Measurements from ENCODE around the gene TCTN2. TPM values are rescaled to one million over a fixed set of nuclear protein-coding genes. Genes with fewer than 3 reads are reported as not detected.

The TCTN2 gene
- total and polyA plus RNA-seq, 2 experiments from 2014 or later, result 2.7 to 6.0 TPM

GRCh38 chr12:123667771-123668170 is 3.1 kb upstream of the TCTN2 start (continued):
- no peak for TF ChIP-seq NANOG (IDR thresholded peaks at IDR 0.05; ENCODE audit: borderline replicate concordance)
- TF ChIP-seq, protein P1, sequence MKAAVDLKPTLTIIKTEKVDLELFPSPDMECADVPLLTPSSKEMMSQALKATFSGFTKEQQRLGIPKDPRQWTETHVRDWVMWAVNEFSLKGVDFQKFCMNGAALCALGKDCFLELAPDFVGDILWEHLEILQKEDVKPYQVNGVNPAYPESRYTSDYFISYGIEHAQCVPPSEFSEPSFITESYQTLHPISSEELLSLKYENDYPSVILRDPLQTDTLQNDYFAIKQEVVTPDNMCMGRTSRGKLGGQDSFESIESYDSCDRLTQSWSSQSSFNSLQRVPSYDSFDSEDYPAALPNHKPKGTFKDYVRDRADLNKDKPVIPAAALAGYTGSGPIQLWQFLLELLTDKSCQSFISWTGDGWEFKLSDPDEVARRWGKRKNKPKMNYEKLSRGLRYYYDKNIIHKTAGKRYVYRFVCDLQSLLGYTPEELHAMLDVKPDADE (IDR thresholded peaks at IDR 0.05), result no peak
- TF ChIP-seq JUNB (IDR thresholded peaks at IDR 0.05; ENCODE audit: unreplicated experiment), result no peak
- TF ChIP-seq POLR2AphosphoS5 (IDR thresholded peaks at IDR 0.05; ENCODE audit: low read depth), result no peak
- no peak for TF ChIP-seq REST (IDR thresholded peaks at IDR 0.05; ENCODE audit: unreplicated experiment)
- TF ChIP-seq ZNF331 (CRISPR knock-in tag; IDR thresholded peaks at IDR 0.05; ENCODE audit: low read depth), result no peak
- no peak for TF ChIP-seq EZH2phosphoT487 (IDR thresholded peaks at IDR 0.05; ENCODE audit: unreplicated experiment)
- TF ChIP-seq, protein P2, sequence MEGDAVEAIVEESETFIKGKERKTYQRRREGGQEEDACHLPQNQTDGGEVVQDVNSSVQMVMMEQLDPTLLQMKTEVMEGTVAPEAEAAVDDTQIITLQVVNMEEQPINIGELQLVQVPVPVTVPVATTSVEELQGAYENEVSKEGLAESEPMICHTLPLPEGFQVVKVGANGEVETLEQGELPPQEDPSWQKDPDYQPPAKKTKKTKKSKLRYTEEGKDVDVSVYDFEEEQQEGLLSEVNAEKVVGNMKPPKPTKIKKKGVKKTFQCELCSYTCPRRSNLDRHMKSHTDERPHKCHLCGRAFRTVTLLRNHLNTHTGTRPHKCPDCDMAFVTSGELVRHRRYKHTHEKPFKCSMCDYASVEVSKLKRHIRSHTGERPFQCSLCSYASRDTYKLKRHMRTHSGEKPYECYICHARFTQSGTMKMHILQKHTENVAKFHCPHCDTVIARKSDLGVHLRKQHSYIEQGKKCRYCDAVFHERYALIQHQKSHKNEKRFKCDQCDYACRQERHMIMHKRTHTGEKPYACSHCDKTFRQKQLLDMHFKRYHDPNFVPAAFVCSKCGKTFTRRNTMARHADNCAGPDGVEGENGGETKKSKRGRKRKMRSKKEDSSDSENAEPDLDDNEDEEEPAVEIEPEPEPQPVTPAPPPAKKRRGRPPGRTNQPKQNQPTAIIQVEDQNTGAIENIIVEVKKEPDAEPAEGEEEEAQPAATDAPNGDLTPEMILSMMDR (conservative IDR thresholded peaks at IDR 0.05; ENCODE audit: low read depth in 2 of 2), result no peak
- no peak for TF ChIP-seq STAT1 (IDR thresholded peaks at IDR 0.05; ENCODE audit: unreplicated experiment)

DNA sequence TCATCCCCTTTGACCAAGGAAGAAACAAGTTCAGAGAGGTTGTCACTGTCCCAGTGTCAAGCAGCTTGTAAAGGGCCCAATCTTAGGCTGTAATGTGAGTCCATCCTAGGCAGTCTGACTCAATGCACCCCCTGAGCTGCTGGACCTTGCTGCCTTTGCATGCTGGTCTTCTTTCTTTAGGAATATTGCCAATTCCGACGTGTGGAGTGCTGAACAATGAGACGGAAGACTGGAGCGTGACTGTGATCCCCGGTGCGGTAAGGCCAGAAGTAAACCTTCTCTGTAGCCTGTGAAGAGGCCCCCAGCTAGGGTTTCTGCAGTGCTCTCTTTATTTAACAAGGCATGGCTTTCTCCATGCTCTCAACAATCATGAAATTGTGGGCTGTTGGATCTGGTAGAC is 963 bp downstream of the TCTN2 start:
- Mint-ChIP-seq H3K4me1 (no peaks in the 10 kb centered on the region), H3K9me3 (no peaks in the 10 kb centered on the region), H3K4me3 (peak overlapping the region; percentile 90), H3K36me3 (ENCODE audit: low read depth) (peaks cover 7% of the 10 kb centered on the region), H3K27me3 (ENCODE audit: insufficient read depth, low read depth, poor library complexity) (peaks cover 3% of the 10 kb centered on the region), H3K27ac (no peak overlapping the region)
- H3K36me3 ChIP-seq (ENCODE audit: insufficient read depth), result no peaks in the 10 kb centered on the region
- H3F3A ChIP-seq (replicated peaks; ENCODE audit: low read depth), result no peaks in the 10 kb centered on the region
- peak overlapping the region; percentile 91 for H2AFZ ChIP-seq
- no peaks in the 10 kb centered on the region for H3K79me2 ChIP-seq (replicated peaks; ENCODE audit: insufficient read depth)
- H3K27ac ChIP-seq (ENCODE audit: low read depth), result no peak overlapping the region
- peak overlapping the region; percentile 95 for H3K4me2 ChIP-seq
- H3K4me1 ChIP-seq (ENCODE audit: insufficient read depth), result no peaks in the 10 kb centered on the region
- no peaks in the 10 kb centered on the region for H4K20me1 ChIP-seq (replicated peaks; ENCODE audit: insufficient read depth)
- ATAC-seq, result no peak
- H3K27me3 ChIP-seq (ENCODE audit: insufficient read depth), result no peaks in the 10 kb centered on the region
- no peak for DNase-seq (ENCODE audit: low spot score)
- H3K9me2 ChIP-seq (ENCODE audit: insufficient read depth), result no peaks in the 10 kb centered on the region
- H3K4me3 ChIP-seq, result peak overlapping the region; percentile 68
- TF ChIP-seq ZNF114 (CRISPR knock-in tag; IDR thresholded peaks at IDR 0.05) (no peak), CREB1 (CRISPR knock-in tag; IDR thresholded peaks at IDR 0.05; ENCODE audit: low read depth) (no peak), ZNF331 (CRISPR knock-in tag; IDR thresholded peaks at IDR 0.05; ENCODE audit: low read depth) (no peak)
- TF ChIP-seq, protein P3, sequence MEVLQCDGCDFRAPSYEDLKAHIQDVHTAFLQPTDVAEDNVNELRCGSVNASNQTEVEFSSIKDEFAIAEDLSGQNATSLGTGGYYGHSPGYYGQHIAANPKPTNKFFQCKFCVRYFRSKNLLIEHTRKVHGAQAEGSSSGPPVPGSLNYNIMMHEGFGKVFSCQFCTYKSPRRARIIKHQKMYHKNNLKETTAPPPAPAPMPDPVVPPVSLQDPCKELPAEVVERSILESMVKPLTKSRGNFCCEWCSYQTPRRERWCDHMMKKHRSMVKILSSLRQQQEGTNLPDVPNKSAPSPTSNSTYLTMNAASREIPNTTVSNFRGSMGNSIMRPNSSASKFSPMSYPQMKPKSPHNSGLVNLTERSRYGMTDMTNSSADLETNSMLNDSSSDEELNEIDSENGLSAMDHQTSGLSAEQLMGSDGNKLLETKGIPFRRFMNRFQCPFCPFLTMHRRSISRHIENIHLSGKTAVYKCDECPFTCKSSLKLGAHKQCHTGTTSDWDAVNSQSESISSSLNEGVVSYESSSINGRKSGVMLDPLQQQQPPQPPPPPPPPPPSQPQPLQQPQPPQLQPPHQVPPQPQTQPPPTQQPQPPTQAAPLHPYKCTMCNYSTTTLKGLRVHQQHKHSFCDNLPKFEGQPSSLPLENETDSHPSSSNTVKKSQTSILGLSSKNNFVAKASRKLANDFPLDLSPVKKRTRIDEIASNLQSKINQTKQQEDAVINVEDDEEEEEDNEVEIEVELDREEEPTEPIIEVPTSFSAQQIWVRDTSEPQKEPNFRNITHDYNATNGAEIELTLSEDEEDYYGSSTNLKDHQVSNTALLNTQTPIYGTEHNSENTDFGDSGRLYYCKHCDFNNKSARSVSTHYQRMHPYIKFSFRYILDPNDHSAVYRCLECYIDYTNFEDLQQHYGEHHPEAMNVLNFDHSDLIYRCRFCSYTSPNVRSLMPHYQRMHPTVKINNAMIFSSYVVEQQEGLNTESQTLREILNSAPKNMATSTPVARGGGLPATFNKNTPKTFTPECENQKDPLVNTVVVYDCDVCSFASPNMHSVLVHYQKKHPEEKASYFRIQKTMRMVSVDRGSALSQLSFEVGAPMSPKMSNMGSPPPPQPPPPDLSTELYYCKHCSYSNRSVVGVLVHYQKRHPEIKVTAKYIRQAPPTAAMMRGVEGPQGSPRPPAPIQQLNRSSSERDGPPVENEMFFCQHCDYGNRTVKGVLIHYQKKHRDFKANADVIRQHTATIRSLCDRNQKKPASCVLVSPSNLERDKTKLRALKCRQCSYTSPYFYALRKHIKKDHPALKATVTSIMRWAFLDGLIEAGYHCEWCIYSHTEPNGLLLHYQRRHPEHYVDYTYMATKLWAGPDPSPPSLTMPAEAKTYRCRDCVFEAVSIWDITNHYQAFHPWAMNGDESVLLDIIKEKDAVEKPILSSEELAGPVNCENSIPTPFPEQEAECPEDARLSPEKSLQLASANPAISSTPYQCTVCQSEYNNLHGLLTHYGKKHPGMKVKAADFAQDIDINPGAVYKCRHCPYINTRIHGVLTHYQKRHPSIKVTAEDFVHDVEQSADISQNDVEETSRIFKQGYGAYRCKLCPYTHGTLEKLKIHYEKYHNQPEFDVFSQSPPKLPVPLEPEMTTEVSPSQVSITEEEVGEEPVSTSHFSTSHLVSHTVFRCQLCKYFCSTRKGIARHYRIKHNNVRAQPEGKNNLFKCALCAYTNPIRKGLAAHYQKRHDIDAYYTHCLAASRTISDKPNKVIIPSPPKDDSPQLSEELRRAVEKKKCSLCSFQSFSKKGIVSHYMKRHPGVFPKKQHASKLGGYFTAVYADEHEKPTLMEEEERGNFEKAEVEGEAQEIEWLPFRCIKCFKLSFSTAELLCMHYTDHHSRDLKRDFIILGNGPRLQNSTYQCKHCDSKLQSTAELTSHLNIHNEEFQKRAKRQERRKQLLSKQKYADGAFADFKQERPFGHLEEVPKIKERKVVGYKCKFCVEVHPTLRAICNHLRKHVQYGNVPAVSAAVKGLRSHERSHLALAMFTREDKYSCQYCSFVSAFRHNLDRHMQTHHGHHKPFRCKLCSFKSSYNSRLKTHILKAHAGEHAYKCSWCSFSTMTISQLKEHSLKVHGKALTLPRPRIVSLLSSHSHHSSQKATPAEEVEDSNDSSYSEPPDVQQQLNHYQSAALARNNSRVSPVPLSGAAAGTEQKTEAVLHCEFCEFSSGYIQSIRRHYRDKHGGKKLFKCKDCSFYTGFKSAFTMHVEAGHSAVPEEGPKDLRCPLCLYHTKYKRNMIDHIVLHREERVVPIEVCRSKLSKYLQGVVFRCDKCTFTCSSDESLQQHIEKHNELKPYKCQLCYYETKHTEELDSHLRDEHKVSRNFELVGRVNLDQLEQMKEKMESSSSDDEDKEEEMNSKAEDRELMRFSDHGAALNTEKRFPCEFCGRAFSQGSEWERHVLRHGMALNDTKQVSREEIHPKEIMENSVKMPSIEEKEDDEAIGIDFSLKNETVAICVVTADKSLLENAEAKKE (CRISPR knock-in tag; IDR thresholded peaks at IDR 0.05), result no peak
- TF ChIP-seq, protein P1 (IDR thresholded peaks at IDR 0.05), result no peak

Data from GM23338 (cell line).